Mucosa of rectum (tissue), 2 donors: ENCODE data around the gene KRTAP1-1.
"Not testable (repeated sequence)": the region's sequence is repeated elsewhere in the genome, so short reads cannot be mapped to it uniquely, and the experiment has no call there.

ENCODE experiments used
- H3K27ac ChIP-seq, 2 donors: one replicate each; pipeline ENCODE4 v1.7.0; 2013; ENCODE audit warnings: inconsistent platforms in 2 of 2, low read depth in 2 of 2, low read length in 2 of 2
- H3K27me3 ChIP-seq, 2 donors: one replicate each; pipeline ENCODE4 v1.7.0; 2013; ENCODE audit warnings: low read length in 2 of 2; ENCODE audit not compliant: control insufficient read depth in 2 of 2, insufficient read depth in 2 of 2
- H3K36me3 ChIP-seq, 2 donors: one replicate each; pipeline ENCODE4 v1.7.0; 2013; ENCODE audit warnings: low read length in 2 of 2; ENCODE audit not compliant: control insufficient read depth in 2 of 2, insufficient read depth in 2 of 2
- H3K4me1 ChIP-seq, 2 donors: one replicate each; pipeline ENCODE4 v1.7.0; 2013; ENCODE audit warnings: low read length in 2 of 2, mild to moderate bottlenecking in 1 of 2; ENCODE audit not compliant: control insufficient read depth in 2 of 2, insufficient read depth in 2 of 2
- H3K4me3 ChIP-seq, 2 donors: one replicate each; pipeline ENCODE4 v1.7.0; 2013; ENCODE audit warnings: low read length in 2 of 2
- H3K9ac ChIP-seq, 2 donors: one replicate each; pipeline ENCODE4 v1.7.0; 2013; ENCODE audit warnings: low read length in 2 of 2, low read depth in 1 of 2, mild to moderate bottlenecking in 1 of 2
- H3K9me3 ChIP-seq, 2 donors: one replicate each; pipeline ENCODE4 v1.7.0; 2013; ENCODE audit warnings: low read length in 2 of 2; ENCODE audit not compliant: control insufficient read depth in 2 of 2
- donor health status: healthy.
- donor health status: Normal muscosa, but diverticular disease.

The KRTAP1-1 gene

DNA sequence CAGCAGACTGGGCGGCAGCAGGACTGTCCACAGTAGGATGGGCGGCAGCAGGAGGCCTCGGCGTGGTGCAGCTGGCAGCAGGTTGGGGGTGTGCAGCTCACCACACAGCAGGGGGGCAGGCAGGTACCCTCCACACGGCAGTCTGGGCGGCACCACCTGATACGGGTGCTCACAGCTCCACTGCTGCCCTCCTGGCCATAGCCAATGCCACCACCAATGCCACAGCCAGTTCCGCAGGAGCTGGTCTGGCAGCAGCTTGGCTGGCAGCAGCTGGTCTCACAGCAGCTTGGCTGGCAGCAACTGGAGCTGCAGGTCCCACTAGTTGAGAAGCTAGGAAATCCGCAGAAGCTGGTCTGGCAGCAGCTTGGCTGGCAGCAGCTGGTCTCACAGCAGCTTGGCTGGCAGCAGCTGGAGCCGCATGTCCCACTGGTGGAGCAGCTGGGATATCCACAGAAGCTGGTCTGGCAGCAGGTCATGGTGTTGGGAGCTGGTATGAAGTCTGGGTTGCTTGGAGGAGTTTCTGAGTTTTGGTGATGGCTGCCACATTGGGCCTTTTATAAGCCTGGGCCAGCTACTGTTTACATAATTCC is 6.8 kb downstream of the KRTAP1-1 start, which contains the start of gene KRTAP1-3:
KRTAP1-3 (minus strand) TSS at position 529 of the 590 bp plus-strand sequence; CDS start at position 476, 53 bp downstream.
- not testable (repeated sequence) for H3K4me3 ChIP-seq, H3K9me3 ChIP-seq, H3K27me3 ChIP-seq, H3K9ac ChIP-seq, H3K36me3 ChIP-seq, H3K27ac ChIP-seq, H3K4me1 ChIP-seq

DNA sequence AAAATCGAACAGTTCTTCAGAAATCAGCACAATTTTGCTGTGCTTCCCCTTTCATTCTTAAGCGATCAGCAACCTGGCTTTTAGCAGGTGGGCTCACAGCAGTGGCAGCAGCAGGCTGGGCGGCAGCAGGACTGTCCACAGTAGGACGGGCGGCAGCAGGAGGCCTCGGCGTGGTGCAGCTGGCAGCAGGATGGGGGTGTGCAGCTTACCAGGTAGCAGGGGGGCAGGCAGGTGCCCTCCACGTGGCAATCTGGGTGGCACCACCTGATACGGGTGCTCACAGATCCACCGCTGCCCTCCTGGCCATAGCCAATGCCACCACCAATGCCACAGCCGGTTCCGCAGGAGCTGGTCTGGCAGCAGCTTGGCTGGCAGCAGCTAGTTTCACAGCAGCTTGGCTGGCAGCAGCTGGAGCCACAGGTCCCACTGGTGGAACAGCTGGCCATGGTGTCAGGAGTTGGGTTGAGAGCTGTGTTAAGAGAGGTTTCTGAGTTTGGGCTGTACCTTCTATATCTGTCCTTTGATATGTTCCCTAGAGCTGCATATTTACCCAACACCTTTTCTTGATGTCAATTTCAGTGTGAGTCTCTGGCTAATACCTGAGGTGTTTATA is 11.5 kb downstream of the KRTAP1-1 start, which contains the start of gene KRTAP1-4:
KRTAP1-4 (minus strand) TSS at position 563 of the 613 bp plus-strand sequence; CDS start at position 446, 117 bp downstream.
- Histone ChIP-seq H3K27ac (no peak within 1 kb of the TSS), H3K4me3 (no peak within 1 kb of the TSS), H3K9me3 (no peaks in the 10 kb centered on the region), H3K36me3 (no peaks in the 10 kb centered on the region), H3K4me1 (no peaks in the 10 kb centered on the region), H3K27me3 (no peaks in the 10 kb centered on the region), H3K9ac (no peak within 1 kb of the TSS)

DNA sequence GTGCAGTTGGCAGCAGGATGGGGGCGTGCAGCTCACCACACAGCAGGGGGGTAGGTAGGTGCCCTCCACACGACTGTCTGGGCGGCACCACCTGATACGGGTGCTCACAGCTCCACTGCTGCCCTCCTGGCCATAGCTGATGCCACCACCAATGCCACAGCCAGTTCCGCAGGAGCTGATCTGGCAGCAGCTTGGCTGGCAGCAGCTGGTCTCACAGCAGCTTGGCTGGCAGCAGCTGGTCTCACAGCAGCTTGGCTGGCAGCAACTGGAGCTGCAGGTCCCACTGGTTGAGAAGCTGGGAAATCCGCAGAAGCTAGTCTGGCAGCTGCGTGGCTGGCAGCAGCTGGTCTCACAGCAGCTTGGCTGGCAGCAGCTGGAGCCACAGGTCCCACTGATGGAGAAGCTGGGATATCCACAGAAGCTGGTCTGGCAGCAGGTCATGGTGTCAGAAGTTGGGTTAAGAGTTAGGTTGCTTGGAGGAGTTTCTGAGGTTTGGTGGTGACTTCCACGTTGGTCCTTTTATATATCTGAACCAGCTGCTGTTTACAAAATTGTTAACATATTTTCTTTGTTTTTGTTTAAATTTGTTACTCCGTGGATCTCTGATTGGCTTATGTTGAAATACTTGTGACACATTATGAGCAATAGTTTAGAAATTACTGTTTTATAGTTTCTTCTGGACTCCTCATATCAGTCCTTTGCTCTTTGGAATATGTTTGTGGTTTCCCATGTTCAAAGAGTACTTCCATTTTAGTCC is 14.4 kb downstream of the KRTAP1-1 start, which contains the start of gene KRTAP1-5:
KRTAP1-5 (minus strand) TSS at position 494 of the 757 bp plus-strand sequence; CDS start at position 441, 53 bp downstream.
- Histone ChIP-seq H3K36me3 (no peaks in the 10 kb centered on the region), H3K27me3 (no peaks in the 10 kb centered on the region), H3K9ac (no peak within 1 kb of the TSS), H3K4me3 (no peak within 1 kb of the TSS), H3K9me3 (no peaks in the 10 kb centered on the region), H3K27ac (no peak within 1 kb of the TSS), H3K4me1 (no peaks in the 10 kb centered on the region)

DNA sequence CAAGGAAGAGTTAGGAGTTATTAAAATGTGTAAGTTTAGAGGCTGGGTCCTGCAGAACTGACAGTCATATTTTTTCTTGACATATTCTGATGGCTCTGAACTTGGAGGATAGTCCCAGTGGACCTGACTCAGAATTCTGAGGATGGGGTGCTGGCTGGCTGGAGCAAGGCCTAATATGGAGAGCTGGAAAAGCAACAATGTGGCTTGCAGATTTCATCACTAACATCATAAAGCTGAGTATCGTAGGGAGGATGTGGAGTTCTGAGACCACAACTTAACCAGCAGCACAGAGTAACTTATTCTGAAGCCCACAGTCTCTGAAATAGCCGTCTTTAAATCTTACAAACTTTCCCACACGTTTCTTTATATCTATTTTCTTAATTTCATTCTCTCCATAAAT is 16.6 kb downstream of the KRTAP1-1 start:
- H3K9ac ChIP-seq, result no peak overlapping the region
- H3K36me3 ChIP-seq, result no peaks in the 10 kb centered on the region
- H3K4me3 ChIP-seq, result no peak overlapping the region
- H3K4me1 ChIP-seq, result no peaks in the 10 kb centered on the region
- H3K9me3 ChIP-seq, result no peaks in the 10 kb centered on the region
- H3K27ac ChIP-seq, result no peak overlapping the region
- no peaks in the 10 kb centered on the region for H3K27me3 ChIP-seq

DNA sequence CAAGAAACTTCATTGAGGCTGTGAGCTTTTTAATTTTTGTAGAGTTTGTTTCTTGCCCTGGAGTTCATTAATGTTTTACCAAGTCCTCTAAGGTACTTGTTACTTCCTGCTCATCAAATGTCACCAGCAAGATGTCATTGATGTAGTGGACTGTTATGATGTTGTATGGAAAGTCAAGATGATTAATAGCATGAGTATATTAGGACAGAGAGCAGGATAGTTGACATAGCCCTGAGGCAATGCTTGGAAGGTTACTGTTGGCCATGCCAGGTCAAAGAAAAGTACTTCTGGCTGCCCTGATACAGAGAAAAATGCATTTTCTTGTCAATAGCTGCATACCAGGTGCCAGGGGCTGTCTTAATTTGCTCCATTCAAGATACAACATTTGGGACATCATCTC is 20.9 kb downstream of the KRTAP1-1 start:
- Histone ChIP-seq H3K27ac (no peak overlapping the region), H3K9ac (no peak overlapping the region), H3K27me3 (no peaks in the 10 kb centered on the region), H3K4me1 (no peaks in the 10 kb centered on the region), H3K36me3 (no peaks in the 10 kb centered on the region), H3K9me3 (no peaks in the 10 kb centered on the region), H3K4me3 (no peak overlapping the region)

DNA sequence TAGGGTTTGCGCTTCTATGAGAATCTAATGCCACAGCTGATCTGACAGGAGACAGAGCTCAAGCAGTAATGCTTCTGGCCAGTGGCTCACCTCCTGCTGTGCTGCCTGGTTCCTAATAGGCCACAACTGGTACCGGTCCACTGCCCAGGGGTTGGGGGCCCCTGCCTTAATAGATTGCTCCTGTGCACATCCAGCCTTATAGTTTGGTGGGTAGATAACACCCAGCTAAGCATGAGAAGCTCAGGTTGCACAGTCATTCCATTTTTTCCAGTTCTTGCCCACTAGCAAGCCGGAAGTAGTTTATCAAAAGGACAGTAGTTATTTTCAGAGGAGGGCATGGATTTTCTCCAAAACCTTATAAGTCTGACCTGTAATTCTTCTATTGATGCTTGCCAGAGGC is 21.8 kb downstream of the KRTAP1-1 start:
- H3K4me3 ChIP-seq, result no peak overlapping the region
- H3K27me3 ChIP-seq, result no peaks in the 10 kb centered on the region
- H3K27ac ChIP-seq, result no peak overlapping the region
- H3K4me1 ChIP-seq, result no peaks in the 10 kb centered on the region
- H3K9me3 ChIP-seq, result no peaks in the 10 kb centered on the region
- H3K36me3 ChIP-seq, result no peaks in the 10 kb centered on the region
- H3K9ac ChIP-seq, result no peak overlapping the region

DNA sequence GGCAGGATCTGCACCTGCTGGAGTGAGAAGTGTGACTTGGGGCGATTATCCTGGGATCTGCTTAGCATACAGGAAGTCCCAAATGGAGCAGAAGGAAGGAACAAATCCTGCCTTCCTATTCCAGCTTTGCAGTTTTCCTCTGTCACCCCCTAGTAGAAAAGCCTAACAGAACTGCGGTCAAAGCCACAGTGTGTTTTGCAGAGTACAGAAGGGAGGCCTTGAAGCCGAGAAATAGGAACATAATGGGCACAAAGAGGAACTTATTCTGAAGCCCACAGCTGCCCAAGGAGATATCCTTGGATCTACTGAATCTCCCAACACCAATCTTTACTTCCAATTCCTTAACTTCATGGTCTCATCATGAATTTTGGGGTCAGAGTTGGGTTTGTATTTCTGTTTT is 22.7 kb downstream of the KRTAP1-1 start:
- Histone ChIP-seq H3K27ac (no peak overlapping the region), H3K36me3 (no peaks in the 10 kb centered on the region), H3K9me3 (no peaks in the 10 kb centered on the region), H3K27me3 (no peaks in the 10 kb centered on the region), H3K4me1 (no peaks in the 10 kb centered on the region), H3K4me3 (no peak overlapping the region), H3K9ac (no peak overlapping the region)

DNA sequence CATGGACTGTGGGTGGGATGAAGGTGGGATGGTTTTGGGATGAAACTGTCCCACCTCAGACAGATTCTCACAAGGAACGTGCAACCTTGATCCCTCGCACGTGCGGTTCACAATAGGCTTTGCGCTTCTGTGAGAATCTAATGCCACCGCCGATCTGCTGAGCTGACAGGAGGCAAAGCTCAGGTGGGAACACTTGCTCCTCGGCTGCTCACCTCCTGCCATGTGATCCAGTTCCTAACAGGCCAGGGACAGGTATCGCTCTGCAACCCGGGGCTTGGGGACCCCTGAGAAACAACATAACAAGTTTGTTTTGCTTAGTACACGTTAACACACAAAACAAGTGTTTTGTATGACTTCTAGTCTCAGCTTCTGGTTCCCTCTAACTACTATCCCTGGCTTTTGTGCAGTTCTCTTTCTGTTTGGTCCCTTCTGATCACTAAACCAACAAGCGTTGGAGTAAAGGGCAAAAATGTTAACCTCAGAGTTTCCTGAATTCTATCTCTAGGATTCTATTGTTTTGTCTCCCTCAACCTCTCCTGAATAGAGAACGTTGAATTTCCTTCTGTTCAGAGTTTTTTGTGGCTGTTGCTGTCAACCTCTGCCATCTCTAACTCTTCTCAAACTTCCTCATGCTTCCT is 24.6 kb downstream of the KRTAP1-1 start:
- Histone ChIP-seq H3K4me1 (no peaks in the 10 kb centered on the region), H3K4me3 (no peak overlapping the region), H3K27ac (no peak overlapping the region), H3K9ac (no peak overlapping the region), H3K36me3 (no peaks in the 10 kb centered on the region), H3K27me3 (no peaks in the 10 kb centered on the region), H3K9me3 (no peaks in the 10 kb centered on the region)

DNA sequence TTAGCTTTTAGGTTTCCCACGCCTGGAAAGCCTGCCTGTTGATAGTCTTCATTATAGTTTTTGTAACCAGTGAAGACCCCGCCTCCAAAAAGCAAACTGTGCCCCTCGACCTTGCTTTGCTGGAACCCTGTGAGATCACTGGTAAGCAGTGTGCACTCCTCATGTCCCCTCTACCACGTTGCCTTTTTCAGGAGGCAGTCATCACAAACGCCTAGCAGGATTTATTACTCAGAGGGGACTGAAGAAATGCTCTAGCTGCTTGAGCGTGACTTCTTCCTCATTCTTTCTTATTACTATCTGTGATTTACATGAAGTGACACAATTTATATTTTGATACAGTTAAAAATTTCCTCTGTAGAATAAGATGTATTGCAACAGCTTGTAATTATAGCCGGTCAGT is 25.8 kb downstream of the KRTAP1-1 start:
- H3K36me3 ChIP-seq, result no peaks in the 10 kb centered on the region
- no peak overlapping the region for H3K9ac ChIP-seq
- no peak overlapping the region for H3K27ac ChIP-seq
- no peaks in the 10 kb centered on the region for H3K9me3 ChIP-seq
- no peak overlapping the region for H3K4me3 ChIP-seq
- H3K4me1 ChIP-seq, result no peaks in the 10 kb centered on the region
- no peaks in the 10 kb centered on the region for H3K27me3 ChIP-seq

DNA sequence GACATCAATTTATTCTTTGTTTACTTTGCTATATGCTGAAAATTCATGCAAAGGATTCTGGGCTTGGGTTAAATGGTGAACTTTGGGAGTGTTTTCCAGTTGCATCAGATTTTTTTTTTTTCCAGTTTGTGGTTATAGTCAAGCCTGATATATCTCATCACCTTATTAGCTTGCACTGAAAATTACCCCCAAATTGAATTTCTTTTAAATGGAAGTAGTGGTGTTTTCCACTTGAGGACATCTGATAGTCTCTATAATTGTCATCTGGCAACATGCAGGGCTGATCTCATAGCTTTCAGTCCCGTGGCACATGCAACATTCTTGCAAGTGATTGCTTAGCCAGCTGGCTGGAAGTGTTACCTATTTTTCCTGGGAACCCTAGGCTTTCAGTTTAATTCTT is 27.6 kb downstream of the KRTAP1-1 start:
- no peaks in the 10 kb centered on the region for H3K9me3 ChIP-seq
- H3K4me1 ChIP-seq, result no peaks in the 10 kb centered on the region
- no peak overlapping the region for H3K27ac ChIP-seq
- no peak overlapping the region for H3K9ac ChIP-seq
- no peaks in the 10 kb centered on the region for H3K27me3 ChIP-seq
- no peak overlapping the region for H3K4me3 ChIP-seq
- no peaks in the 10 kb centered on the region for H3K36me3 ChIP-seq
